Trophoblast cell (in vitro differentiated cells and primary cell): ENCODE data around the gene ARHGAP23.
"Not testable (repeated sequence)": the region's sequence is repeated elsewhere in the genome, so short reads cannot be mapped to it uniquely, and the experiment has no call there.

Source experiments
- DNase-seq, 2 donors: peaks; one replicate each; pipeline ENCODE4 v3.0.0-alpha.2; 2016
- H2AFZ ChIP-seq: 2 replicates; pipeline ENCODE4 v1.6.1; 2013; ENCODE audit warnings: low read length, moderate library complexity, mild to moderate bottlenecking; ENCODE audit not compliant: insufficient read depth, poor library complexity
- H2AK5ac ChIP-seq: 2 replicates; pipeline ENCODE4 v1.6.1; 2013; ENCODE audit warnings: mild to moderate bottlenecking, low read length
- H2BK120ac ChIP-seq: 2 replicates; pipeline ENCODE4 v1.6.1; 2013; ENCODE audit warnings: low read length, mild to moderate bottlenecking, moderate library complexity; ENCODE audit not compliant: insufficient read depth, poor library complexity
- H2BK12ac ChIP-seq: 2 replicates; pipeline ENCODE4 v1.6.1; 2013; ENCODE audit warnings: mild to moderate bottlenecking, low read length, moderate library complexity
- H2BK5ac ChIP-seq: 2 replicates; pipeline ENCODE4 v1.6.1; 2013; ENCODE audit warnings: low read length, low read depth, moderate library complexity, mild to moderate bottlenecking; ENCODE audit not compliant: poor library complexity
- H3K14ac ChIP-seq: 2 replicates; pipeline ENCODE4 v1.6.1; 2013; ENCODE audit warnings: mild to moderate bottlenecking, low read length
- H3K18ac ChIP-seq: 2 replicates; pipeline ENCODE4 v1.6.1; 2013; ENCODE audit warnings: mild to moderate bottlenecking, low read length
- H3K23ac ChIP-seq: 2 replicates; pipeline ENCODE4 v1.6.1; 2013; ENCODE audit warnings: low read length
- H3K27ac ChIP-seq: 2 replicates; pipeline ENCODE4 v1.5.1; 2013; ENCODE audit warnings: low read depth, mild to moderate bottlenecking, inconsistent platforms, low read length, moderate library complexity
- H3K27me3 ChIP-seq: 2 replicates; pipeline ENCODE4 v1.6.1; 2013; ENCODE audit warnings: inconsistent platforms, mild to moderate bottlenecking, low read length, moderate library complexity; ENCODE audit not compliant: insufficient read depth
- H3K36me3 ChIP-seq, 2 experiments: 1 replicate in 1 of 2; 2 replicates in 1 of 2; pipeline ENCODE4 v1.6.1; 2013; ENCODE audit warnings: low read length in 2 of 2, mild to moderate bottlenecking in 2 of 2, moderate library complexity in 1 of 2; ENCODE audit not compliant: insufficient read depth in 2 of 2, control insufficient read depth in 1 of 2
- H3K4ac ChIP-seq: 2 replicates; pipeline ENCODE4 v1.6.1; 2013; ENCODE audit warnings: low read depth, mild to moderate bottlenecking, low read length, moderate library complexity
- H3K4me1 ChIP-seq, 2 experiments: 1 replicate in 1 of 2; 2 replicates in 1 of 2; pipeline ENCODE4 v1.6.1; 2013; ENCODE audit warnings: low read length in 2 of 2, mild to moderate bottlenecking in 2 of 2, moderate library complexity in 1 of 2; ENCODE audit not compliant: insufficient read depth in 2 of 2, control insufficient read depth in 1 of 2
- H3K4me2 ChIP-seq: 2 replicates; pipeline ENCODE4 v1.6.1; 2013; ENCODE audit warnings: inconsistent platforms, mild to moderate bottlenecking, low read length, moderate library complexity
- H3K4me3 ChIP-seq: 2 replicates; pipeline ENCODE4 v1.5.1; 2013; ENCODE audit warnings: mild to moderate bottlenecking, low read depth, low read length, inconsistent platforms
- H3K79me1 ChIP-seq: one replicate; pipeline ENCODE4 v1.6.1; 2013; ENCODE audit warnings: low read length
- H3K79me2 ChIP-seq: 2 replicates; pipeline ENCODE4 v1.6.1; 2013; ENCODE audit warnings: low read length, mild to moderate bottlenecking; ENCODE audit not compliant: control insufficient read depth, insufficient read depth, poor library complexity
- H3K9ac ChIP-seq: 2 replicates; pipeline ENCODE4 v1.6.1; 2013; ENCODE audit warnings: mild to moderate bottlenecking, low read length
- H3K9me3 ChIP-seq: 2 replicates; pipeline ENCODE4 v1.6.1; 2013; ENCODE audit warnings: low read depth, mild to moderate bottlenecking, control low read depth, inconsistent platforms, low read length; ENCODE audit not compliant: insufficient read depth
- H4K12ac ChIP-seq: 2 replicates; pipeline ENCODE4 v1.6.1; 2013; ENCODE audit warnings: low read depth, mild to moderate bottlenecking, low read length, moderate library complexity
- H4K8ac ChIP-seq: 2 replicates; pipeline ENCODE4 v1.6.1; 2013; ENCODE audit warnings: low read depth, mild to moderate bottlenecking, low read length, moderate library complexity
- H4K91ac ChIP-seq: one replicate; pipeline ENCODE4 v1.6.1; 2013; ENCODE audit warnings: low read depth, mild to moderate bottlenecking, low read length, moderate library complexity
- WGBS: extraction: QIAGEN DNeasy Blood & Tissue Kit; methylation state at CpG from one replicate; pipeline ENCODE4 v1.1.7; 2013; ENCODE audit warnings: missing lambda C conversion rate; ENCODE audit not compliant: insufficient read length, insufficient coverage; ENCODE audit errors: extremely low coverage; 5-methylcytosine and 5-hydroxymethylcytosine counted together

Gene ARHGAP23

DNA sequence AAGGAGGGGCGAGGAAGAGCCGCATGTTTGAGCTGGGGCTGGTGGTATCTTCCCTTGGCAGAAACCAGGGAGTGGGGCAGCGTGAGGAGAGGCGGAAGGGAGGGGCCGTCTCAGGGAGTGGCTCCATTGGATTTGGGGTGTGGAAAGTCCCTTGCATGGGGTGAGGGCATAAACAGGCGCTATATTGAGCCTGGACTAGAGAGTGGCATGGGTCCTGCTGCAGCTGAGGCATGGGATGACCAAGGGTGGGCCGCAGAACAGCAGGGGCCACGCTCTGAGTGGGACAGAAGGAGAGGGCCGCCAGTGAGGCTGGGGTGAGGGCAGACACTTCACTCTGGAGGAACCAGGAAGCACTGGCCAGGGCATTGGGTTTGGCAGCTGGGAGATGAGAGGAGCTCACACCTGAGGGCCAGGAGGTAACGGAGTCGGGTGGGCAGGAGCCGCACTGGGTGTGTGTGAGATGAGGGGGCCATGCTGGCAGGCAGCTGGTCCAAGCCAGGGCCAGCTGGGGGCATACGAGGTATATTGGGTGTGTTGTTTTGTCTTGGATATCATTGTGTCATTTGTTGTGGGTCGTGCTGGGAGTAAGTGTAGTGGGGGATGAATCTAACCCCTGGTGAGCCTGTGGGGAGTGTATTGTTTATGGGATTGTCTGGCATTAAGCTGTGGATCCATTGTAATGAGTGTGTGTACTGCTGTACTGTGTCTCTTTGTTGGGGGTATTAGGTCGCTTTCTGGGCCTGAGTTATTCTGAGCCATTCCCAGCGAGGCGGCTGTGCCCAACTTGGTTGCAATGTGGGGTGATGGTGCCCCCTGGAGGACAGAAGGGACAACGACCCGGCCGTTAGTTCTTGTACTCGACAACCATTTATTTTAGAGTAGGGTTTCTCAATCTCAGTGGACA lies 56.2 kb downstream of the ARHGAP23 start:
- peaks cover 16 to 18% of the 10 kb centered on the region in 2 experiments for H3K36me3 ChIP-seq
- H2BK12ac ChIP-seq, H2AFZ ChIP-seq, H3K9me3 ChIP-seq, H3K79me2 ChIP-seq, H3K79me1 ChIP-seq, H4K8ac ChIP-seq, H3K4me3 ChIP-seq, H4K91ac ChIP-seq, H3K23ac ChIP-seq, H3K9ac ChIP-seq, H3K18ac ChIP-seq, H2BK120ac ChIP-seq, H4K12ac ChIP-seq, H3K27me3 ChIP-seq, H3K4me2 ChIP-seq, H2AK5ac ChIP-seq, H3K4ac ChIP-seq, H2BK5ac ChIP-seq, H3K14ac ChIP-seq, H3K4me1 ChIP-seq, H3K27ac ChIP-seq: not testable (repeated sequence)
- peak; percentile 48 to 80 for DNase-seq
- WGBS: no CpG with 5 or more reads among the region's 21 CpGs

DNA sequence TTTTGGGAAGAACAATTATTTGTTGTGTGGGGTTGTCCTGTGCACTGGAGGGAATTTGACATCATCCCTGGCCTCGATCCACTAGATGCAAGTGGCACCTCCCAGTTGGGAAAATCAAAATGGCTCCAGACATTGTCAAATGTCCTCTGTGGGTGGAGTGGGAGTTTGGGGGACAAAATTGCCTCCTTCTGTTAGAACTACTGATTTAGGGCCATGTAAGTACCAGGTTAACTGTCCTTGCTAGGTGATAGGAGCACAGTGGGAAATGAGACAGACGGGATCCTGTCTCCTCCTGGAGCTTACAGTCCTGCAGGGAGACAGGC lies 56.8 kb downstream of the ARHGAP23 start:
- Histone ChIP-seq H2AK5ac (no peak overlapping the region), H3K79me1 (no peaks in the 10 kb centered on the region), H2BK12ac (no peak overlapping the region), H3K27ac (no peak overlapping the region), H3K23ac (no peak overlapping the region), H3K4me3 (no peak overlapping the region), H3K9me3 (no peaks in the 10 kb centered on the region), H4K8ac (no peak overlapping the region), H3K36me3 (peaks cover 18 to 19% of the 10 kb centered on the region in 2 experiments), H2AFZ (no peak overlapping the region), H3K4me2 (no peak overlapping the region), H3K9ac (no peak overlapping the region), H3K27me3 (no peaks in the 10 kb centered on the region), H3K4ac (no peak overlapping the region), H2BK5ac (no peak overlapping the region), H4K91ac (no peak overlapping the region), H3K14ac (no peak overlapping the region), H3K18ac (no peak overlapping the region), H3K79me2 (no peaks in the 10 kb centered on the region), H2BK120ac (no peak overlapping the region), H3K4me1 (no peaks in the 10 kb centered on the region), H4K12ac (no peak overlapping the region)
- no CpG with 5 or more reads among the region's 2 CpGs for WGBS
- no peak for DNase-seq

DNA sequence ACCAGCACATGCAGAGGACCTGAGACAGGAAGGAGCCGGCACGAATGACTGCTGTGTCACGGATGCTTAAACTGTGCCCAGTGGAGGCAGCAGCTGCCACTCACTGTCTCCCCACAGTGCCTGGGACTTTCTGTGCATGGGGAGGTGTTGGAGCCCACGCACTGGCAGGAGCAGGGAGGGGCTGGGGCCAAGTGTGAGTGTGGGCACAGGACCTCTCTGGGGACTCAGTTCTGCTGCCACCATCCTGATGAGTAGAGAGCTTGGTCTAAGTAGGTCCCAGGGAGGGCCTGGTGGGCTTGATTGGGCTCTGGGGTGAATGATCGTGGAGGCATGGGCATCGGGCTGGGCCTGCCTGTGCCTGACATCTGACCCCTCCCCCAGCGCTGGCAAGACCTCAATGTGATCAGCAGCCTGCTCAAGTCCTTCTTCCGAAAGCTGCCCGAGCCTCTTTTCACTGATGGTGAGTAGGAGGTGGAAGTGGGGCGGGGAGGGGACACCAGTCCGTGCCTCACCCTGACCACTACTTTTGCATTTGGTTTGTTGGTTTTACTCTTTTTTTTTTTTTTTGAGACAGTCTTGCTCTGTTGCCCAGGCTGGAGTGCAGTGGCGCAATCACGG lies 57.5 kb downstream of the ARHGAP23 start:
- not testable (repeated sequence) for H2BK12ac ChIP-seq, DNase-seq, H3K27ac ChIP-seq, H2BK120ac ChIP-seq, H3K4me2 ChIP-seq, H3K4me3 ChIP-seq, H2BK5ac ChIP-seq, H4K91ac ChIP-seq, H4K8ac ChIP-seq, H3K14ac ChIP-seq, H3K4ac ChIP-seq, H3K23ac ChIP-seq, H2AK5ac ChIP-seq, H2AFZ ChIP-seq, H3K79me2 ChIP-seq, H3K79me1 ChIP-seq, H4K12ac ChIP-seq, H3K18ac ChIP-seq, H3K9me3 ChIP-seq, H3K9ac ChIP-seq, H3K27me3 ChIP-seq, H3K4me1 ChIP-seq
- H3K36me3 ChIP-seq: peaks cover 20 to 22% of the 10 kb centered on the region in 2 experiments
- no CpG with 5 or more reads among the region's 13 CpGs for WGBS

DNA sequence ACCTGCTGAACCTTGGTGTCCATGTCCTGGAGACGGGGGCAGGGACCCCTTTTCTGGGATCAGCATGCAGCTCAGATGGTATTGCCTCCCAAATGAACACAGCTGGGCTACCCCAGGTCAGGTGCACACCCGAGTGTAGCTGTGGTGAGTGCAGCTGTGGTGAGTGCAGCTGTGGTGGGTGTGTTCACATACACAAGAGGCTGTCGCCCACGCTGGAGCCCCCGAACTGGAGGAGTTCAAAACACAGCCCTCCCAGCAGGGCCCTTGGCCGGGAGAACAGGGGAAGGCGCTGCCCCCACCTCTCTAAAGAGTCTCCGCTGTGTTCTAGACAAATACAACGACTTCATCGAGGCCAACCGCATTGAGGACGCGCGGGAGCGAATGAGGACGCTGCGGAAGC lies 61.5 kb downstream of the ARHGAP23 start:
- H4K8ac ChIP-seq, H2BK12ac ChIP-seq, H3K4ac ChIP-seq, H3K23ac ChIP-seq, H3K27ac ChIP-seq, H4K12ac ChIP-seq, H2AFZ ChIP-seq, H3K79me2 ChIP-seq, H3K9me3 ChIP-seq, H2BK120ac ChIP-seq, H3K79me1 ChIP-seq, H3K18ac ChIP-seq, H3K27me3 ChIP-seq, H2AK5ac ChIP-seq, H2BK5ac ChIP-seq, H3K14ac ChIP-seq, H3K4me2 ChIP-seq, H3K4me1 ChIP-seq, H4K91ac ChIP-seq, H3K9ac ChIP-seq, DNase-seq, H3K4me3 ChIP-seq: not testable (repeated sequence)
- H3K36me3 ChIP-seq: peaks cover 36 to 38% of the 10 kb centered on the region in 2 experiments
- WGBS: no CpG with 5 or more reads among the region's 17 CpGs
